ENCODE data around the gene MYO7B. TPM values are rescaled to one million over a fixed set of nuclear protein-coding genes. Genes with fewer than 3 reads are reported as not detected.
A peak's percentile ranks its signal among the peaks of the same experiment; 100 is the strongest.

Gene MYO7B
- total and polyA plus RNA-seq, 9 of the 15 experiments (the other 6 are each of a cell fraction or from before 2014, with no cell fraction given): 0.08 TPM; not detected in 8

DNA sequence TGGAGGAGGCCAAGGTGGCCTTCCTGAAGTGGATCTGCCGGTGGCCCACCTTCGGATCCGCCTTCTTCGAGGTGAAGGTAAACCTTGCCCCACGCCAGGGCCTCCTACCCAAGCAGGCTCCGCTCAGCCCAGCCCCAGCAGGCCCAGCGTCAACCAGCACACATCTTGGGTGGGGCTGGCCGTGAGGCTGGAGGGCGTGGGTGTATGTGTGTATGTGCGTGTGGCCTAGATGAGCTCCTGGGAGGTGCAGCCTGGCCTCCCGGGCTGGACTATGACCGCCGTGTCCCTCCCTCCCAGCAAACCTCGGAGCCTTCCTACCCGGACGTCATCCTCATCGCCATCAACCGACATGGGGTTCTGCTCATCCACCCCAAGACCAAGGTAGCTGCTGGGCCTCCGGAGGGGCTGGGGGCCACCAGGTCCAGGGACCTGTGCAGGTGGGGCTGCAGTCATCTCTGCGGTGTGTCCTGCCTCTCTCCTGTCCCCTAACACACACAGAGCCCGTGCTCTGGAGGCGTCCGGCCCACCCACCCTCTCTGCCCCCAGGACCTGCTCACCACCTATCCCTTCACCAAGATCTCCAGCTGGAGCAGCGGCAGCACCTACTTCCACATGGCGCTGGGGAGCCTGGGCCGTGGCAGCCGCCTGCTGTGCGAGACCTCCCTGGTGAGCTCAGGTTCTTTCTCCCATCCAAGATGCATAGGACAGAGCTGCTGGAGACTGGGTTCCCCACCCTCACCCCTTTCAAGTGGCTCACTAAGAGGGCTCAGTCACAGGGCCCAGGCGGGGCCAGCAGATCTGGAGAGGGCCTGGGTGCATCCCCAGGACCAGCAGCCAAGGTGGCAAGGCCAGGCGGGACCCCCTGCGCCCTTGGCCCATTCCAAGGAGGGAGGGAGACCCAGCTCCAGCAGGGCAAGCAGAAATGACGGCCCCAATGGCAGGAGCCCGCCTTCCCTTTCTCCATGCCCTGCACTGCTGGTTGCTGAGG is 101.1 kb downstream of the MYO7B start:
- WGBS (ENCODE audit: insufficient coverage, low coverage, missing lambda C conversion rate): 48% methylated on average over 24 of the region's 33 CpGs
- Histone ChIP-seq H3K9me1 (ENCODE audit: control insufficient read depth, insufficient read depth, low read length) (no peaks in the 10 kb centered on the region), H3K4me2 (ENCODE audit: insufficient read depth, low read length) (no peak overlapping the region), H3K27me3 (ENCODE audit: control insufficient read depth in 2 of 2, insufficient read depth in 2 of 2, low read length in 2 of 2) (peaks cover 3 to 26% of the 10 kb centered on the region in 2 experiments; a peak in 4 of 5 replicates), H3K4me3 (no peak overlapping the region), H3K36me3 (ENCODE audit: control insufficient read depth, insufficient read depth, low read length) (no peaks in the 10 kb centered on the region), H3K4me1 (replicated peaks in 1 of 2; ENCODE audit: control insufficient read depth in 2 of 2, insufficient read depth in 2 of 2, low read length in 2 of 2) (peaks cover 14 to 79% of the 10 kb centered on the region in 2 experiments), H4K20me1 (replicated peaks; ENCODE audit: control insufficient read depth, insufficient read depth, low read length) (no peaks in the 10 kb centered on the region), H3K27ac (ENCODE audit: extremely low read depth, low read depth, low read length) (no peak overlapping the region), H2AFZ (ENCODE audit: low read depth, low read length) (0 out of 2 replicates have a peak overlapping the region, but pooled peaks have one; percentile 24), H3K9me3 (replicated peaks; ENCODE audit: control insufficient read depth, insufficient read depth, low read depth, low read length) (no peaks in the 10 kb centered on the region), H3K79me2 (ENCODE audit: control insufficient read depth, insufficient read depth, low read length) (no peaks in the 10 kb centered on the region), H3K9ac (ENCODE audit: insufficient read depth in 1 of 2, low read depth in 2 of 2, low read length in 2 of 2) (peak overlapping the region in 1 of 2 experiments; percentile 45; a peak in 2 of 4 replicates)
- FAIRE-seq (no peak), DNase-seq (ENCODE audit: extremely low read depth in 1 of 4, low spot score in 3 of 4) (peak in 2 of 4 experiments; percentile 29 to 36), ATAC-seq (no peak)
- intact Hi-C loops (cut with micrococcal nuclease): no loop called here
- in situ Hi-C loops (cut with MboI): no loop called here
- peak; percentile 58 for TF ChIP-seq EGR1 (conservative IDR thresholded peaks at IDR 0.05)
- TF ChIP-seq SRF (CRISPR knock-in tag; IDR thresholded peaks at IDR 0.05): no peak
- TF ChIP-seq MYC (IDR thresholded peaks at IDR 0.05; ENCODE audit: low read depth, low read length): no peak
- TF ChIP-seq MYC (CRISPR knock-in tag; IDR thresholded peaks at IDR 0.05; ENCODE audit: borderline replicate concordance, low read depth): no peak
- no peak for TF ChIP-seq HDAC8 (tag; IDR thresholded peaks at IDR 0.05)
- TF ChIP-seq E2F3 (CRISPR knock-in tag; IDR thresholded peaks at IDR 0.05): no peak
- no peak for TF ChIP-seq NR3C1 (CRISPR knock-in tag; IDR thresholded peaks at IDR 0.05)
- BruUV-seq (replicated peaks): no TSS peak
- ChIA-PET CTCF (ENCODE audit: low intra/inter-chr PET ratio) (no interaction called here), POLR2A (interaction anchor here (0.5 to 1.6 kb wide), 4 partner anchors 11 to 108 kb away, joined by 3 to 6 read pairs (median 3); no protein-coding TSS in a partner anchor)

Measured in K562 (cell line).